Liver (tissue), 3 donors: ENCODE measurements around the gene AHI1.

Experiments used
- EGR1 ChIP-seq, 2 donors: IDR thresholded peaks; 2 replicates each; pipeline ENCODE4 v1.6.1; 2016 to 2018; ENCODE audit warnings: antibody characterized with exemption in 2 of 2, low read depth in 2 of 2
- FOXA1 ChIP-seq: IDR thresholded peaks from 2 replicates; pipeline ENCODE4 v1.6.1; 2016; ENCODE audit warnings: antibody characterized with exemption
- GABPA ChIP-seq, 2 donors: IDR thresholded peaks in 1 of 2; conservative IDR thresholded peaks in 1 of 2; 2 replicates each; pipeline ENCODE4 v1.6.1; 2016; ENCODE audit warnings: antibody characterized with exemption in 2 of 2, mild to moderate bottlenecking in 1 of 2, moderate library complexity in 1 of 2
- HNF4A ChIP-seq, 2 donors: conservative IDR thresholded peaks; 2 replicates each; pipeline ENCODE4 v1.6.1; 2016; ENCODE audit warnings: antibody characterized with exemption in 2 of 2, mild to moderate bottlenecking in 2 of 2
- SP1 ChIP-seq: IDR thresholded peaks from 2 replicates; pipeline ENCODE4 v1.6.1; 2018; ENCODE audit warnings: antibody characterized with exemption, mild to moderate bottlenecking
- TAF1 ChIP-seq: conservative IDR thresholded peaks from 2 replicates; pipeline ENCODE4 v1.6.1; 2016; ENCODE audit warnings: antibody characterized with exemption, mild to moderate bottlenecking
- YY1 ChIP-seq: IDR thresholded peaks from 2 replicates; pipeline ENCODE4 v1.6.1; 2016; ENCODE audit warnings: antibody characterized with exemption, mild to moderate bottlenecking
- TF ChIP-seq, protein P1 (sequence below): fragments of 150-350 bp; IDR thresholded peaks from 2 replicates; pipeline ENCODE4 v1.5.1; 2017; ENCODE audit warnings: improper control_type of control experiment, low read depth, low read length; ENCODE audit not compliant: missing input control
- TF ChIP-seq, protein P2 (sequence below): IDR thresholded peaks from 2 replicates; pipeline ENCODE4 v1.6.1; 2016; ENCODE audit warnings: antibody characterized with exemption
- TF ChIP-seq, protein P3 (sequence below): IDR thresholded peaks from 2 replicates; pipeline ENCODE4 v1.6.1; 2016; ENCODE audit warnings: antibody characterized with exemption
- TF ChIP-seq, protein P4 (sequence below): IDR thresholded peaks from 2 replicates; pipeline ENCODE4 v1.6.1; 2016; ENCODE audit warnings: antibody characterized with exemption, mild to moderate bottlenecking
- donor health status: healthy.
- donor health status: healthy.

DNA sequence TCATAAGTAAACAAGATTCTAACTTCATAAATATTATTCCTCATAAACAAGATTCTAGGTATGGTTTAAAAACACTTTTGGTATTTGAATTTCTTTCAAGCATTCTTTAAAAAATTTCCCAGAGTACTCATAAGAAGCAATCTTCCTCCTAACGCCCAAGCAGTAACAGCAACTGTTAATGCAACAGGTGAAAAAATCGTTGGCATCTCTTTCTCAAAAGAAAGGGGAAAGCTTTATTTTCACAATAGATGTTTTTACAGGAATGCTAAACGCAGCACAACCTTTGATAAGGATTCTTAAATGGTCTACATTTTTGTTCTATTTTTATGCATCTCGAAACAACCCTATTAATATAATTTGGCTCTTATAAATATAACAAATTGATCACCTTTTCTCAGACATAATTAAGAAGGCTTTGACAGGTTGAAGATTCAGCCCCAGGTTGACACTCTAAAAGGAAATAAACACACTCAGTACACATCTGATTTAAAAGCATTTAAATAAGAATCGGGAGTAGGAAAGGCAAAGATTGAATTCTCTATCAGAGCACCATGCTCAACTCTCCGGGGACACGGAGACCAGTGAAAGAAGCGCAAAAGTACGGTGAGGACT lies 634 bp downstream of the AHI1 start:
- TF ChIP-seq, protein P1, sequence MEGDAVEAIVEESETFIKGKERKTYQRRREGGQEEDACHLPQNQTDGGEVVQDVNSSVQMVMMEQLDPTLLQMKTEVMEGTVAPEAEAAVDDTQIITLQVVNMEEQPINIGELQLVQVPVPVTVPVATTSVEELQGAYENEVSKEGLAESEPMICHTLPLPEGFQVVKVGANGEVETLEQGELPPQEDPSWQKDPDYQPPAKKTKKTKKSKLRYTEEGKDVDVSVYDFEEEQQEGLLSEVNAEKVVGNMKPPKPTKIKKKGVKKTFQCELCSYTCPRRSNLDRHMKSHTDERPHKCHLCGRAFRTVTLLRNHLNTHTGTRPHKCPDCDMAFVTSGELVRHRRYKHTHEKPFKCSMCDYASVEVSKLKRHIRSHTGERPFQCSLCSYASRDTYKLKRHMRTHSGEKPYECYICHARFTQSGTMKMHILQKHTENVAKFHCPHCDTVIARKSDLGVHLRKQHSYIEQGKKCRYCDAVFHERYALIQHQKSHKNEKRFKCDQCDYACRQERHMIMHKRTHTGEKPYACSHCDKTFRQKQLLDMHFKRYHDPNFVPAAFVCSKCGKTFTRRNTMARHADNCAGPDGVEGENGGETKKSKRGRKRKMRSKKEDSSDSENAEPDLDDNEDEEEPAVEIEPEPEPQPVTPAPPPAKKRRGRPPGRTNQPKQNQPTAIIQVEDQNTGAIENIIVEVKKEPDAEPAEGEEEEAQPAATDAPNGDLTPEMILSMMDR = no peak
- TF ChIP-seq SP1 (no peak), HNF4A (conservative IDR thresholded peaks at IDR 0.05) (no peak), YY1 (no peak), EGR1 (IDR thresholded peaks at IDR 0.05; ENCODE audit: low read depth in 2 of 2) (no peak), TAF1 (peak; percentile 50), FOXA1 (no peak), GABPA (IDR thresholded peaks at IDR 0.05 in 1 of 2, conservative IDR thresholded peaks at IDR 0.05 in 1 of 2) (no peak)
- TF ChIP-seq, protein P2, sequence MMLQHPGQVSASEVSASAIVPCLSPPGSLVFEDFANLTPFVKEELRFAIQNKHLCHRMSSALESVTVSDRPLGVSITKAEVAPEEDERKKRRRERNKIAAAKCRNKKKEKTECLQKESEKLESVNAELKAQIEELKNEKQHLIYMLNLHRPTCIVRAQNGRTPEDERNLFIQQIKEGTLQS = no peak
- TF ChIP-seq, protein P3, sequence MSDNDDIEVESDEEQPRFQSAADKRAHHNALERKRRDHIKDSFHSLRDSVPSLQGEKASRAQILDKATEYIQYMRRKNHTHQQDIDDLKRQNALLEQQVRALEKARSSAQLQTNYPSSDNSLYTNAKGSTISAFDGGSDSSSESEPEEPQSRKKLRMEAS = peak; percentile 5
- TF ChIP-seq, protein P4, sequence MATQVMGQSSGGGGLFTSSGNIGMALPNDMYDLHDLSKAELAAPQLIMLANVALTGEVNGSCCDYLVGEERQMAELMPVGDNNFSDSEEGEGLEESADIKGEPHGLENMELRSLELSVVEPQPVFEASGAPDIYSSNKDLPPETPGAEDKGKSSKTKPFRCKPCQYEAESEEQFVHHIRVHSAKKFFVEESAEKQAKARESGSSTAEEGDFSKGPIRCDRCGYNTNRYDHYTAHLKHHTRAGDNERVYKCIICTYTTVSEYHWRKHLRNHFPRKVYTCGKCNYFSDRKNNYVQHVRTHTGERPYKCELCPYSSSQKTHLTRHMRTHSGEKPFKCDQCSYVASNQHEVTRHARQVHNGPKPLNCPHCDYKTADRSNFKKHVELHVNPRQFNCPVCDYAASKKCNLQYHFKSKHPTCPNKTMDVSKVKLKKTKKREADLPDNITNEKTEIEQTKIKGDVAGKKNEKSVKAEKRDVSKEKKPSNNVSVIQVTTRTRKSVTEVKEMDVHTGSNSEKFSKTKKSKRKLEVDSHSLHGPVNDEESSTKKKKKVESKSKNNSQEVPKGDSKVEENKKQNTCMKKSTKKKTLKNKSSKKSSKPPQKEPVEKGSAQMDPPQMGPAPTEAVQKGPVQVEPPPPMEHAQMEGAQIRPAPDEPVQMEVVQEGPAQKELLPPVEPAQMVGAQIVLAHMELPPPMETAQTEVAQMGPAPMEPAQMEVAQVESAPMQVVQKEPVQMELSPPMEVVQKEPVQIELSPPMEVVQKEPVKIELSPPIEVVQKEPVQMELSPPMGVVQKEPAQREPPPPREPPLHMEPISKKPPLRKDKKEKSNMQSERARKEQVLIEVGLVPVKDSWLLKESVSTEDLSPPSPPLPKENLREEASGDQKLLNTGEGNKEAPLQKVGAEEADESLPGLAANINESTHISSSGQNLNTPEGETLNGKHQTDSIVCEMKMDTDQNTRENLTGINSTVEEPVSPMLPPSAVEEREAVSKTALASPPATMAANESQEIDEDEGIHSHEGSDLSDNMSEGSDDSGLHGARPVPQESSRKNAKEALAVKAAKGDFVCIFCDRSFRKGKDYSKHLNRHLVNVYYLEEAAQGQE = no peak
